H9 (cell line): Measurements from ENCODE around the gene PADI4. TPM values are rescaled to one million over a fixed set of nuclear protein-coding genes. Genes with fewer than 3 reads are reported as not detected.
"Not testable (repeated sequence)": the region's sequence is repeated elsewhere in the genome, so short reads cannot be mapped to it uniquely, and the experiment has no call there.

Experiments used
- DNase-seq: peaks from one replicate; pipeline ENCODE4 v3.0.0-alpha.2; 2017
- H2AFZ ChIP-seq: one replicate; pipeline ENCODE4 v1.6.1; 2013; ENCODE audit warnings: mild to moderate bottlenecking, low read length, control low read depth, moderate library complexity
- H2AK5ac ChIP-seq: 2 replicates; pipeline ENCODE4 v1.6.1; 2013; ENCODE audit warnings: low read length, control low read depth, mixed read lengths; ENCODE audit not compliant: insufficient read length
- H2BK120ac ChIP-seq: one replicate; pipeline ENCODE4 v1.6.1; 2013; ENCODE audit warnings: low read depth, mild to moderate bottlenecking, low read length, control low read depth, inconsistent platforms; ENCODE audit not compliant: poor library complexity, severe bottlenecking
- H2BK12ac ChIP-seq: 2 replicates; pipeline ENCODE4 v1.6.1; 2013; ENCODE audit warnings: low read length, control low read depth, mixed read lengths, low read depth; ENCODE audit not compliant: insufficient read length
- H2BK15ac ChIP-seq: 2 replicates; pipeline ENCODE4 v1.6.1; 2013; ENCODE audit warnings: low read depth, low read length, control low read depth
- H2BK20ac ChIP-seq: one replicate; pipeline ENCODE4 v1.6.1; 2013; ENCODE audit warnings: low read depth, mild to moderate bottlenecking, low read length, control low read depth, inconsistent platforms; ENCODE audit not compliant: poor library complexity, severe bottlenecking
- H2BK5ac ChIP-seq: 2 replicates; pipeline ENCODE4 v1.6.1; 2013; ENCODE audit warnings: low read length, control low read depth, mixed read lengths; ENCODE audit not compliant: insufficient read length
- H3K14ac ChIP-seq: 2 replicates; pipeline ENCODE4 v1.6.1; 2013; ENCODE audit warnings: low read length, control low read depth; ENCODE audit not compliant: insufficient read depth
- H3K18ac ChIP-seq: 2 replicates; pipeline ENCODE4 v1.6.1; 2013; ENCODE audit warnings: low read depth, mild to moderate bottlenecking, mixed read lengths, low read length, control low read depth; ENCODE audit not compliant: insufficient read length
- H3K23ac ChIP-seq: 2 replicates; pipeline ENCODE4 v1.6.1; 2013; ENCODE audit warnings: low read length, control low read depth, mixed read lengths, low read depth; ENCODE audit not compliant: insufficient read length
- H3K23me2 ChIP-seq: 2 replicates; pipeline ENCODE4 v1.6.1; 2013; ENCODE audit warnings: low read depth, mild to moderate bottlenecking, mixed read lengths, low read length, control low read depth; ENCODE audit not compliant: insufficient read length, poor library complexity, severe bottlenecking
- H3K27ac ChIP-seq: 2 replicates; pipeline ENCODE4 v1.5.1; 2013; ENCODE audit warnings: low read length, control low read depth, mixed read lengths, low read depth; ENCODE audit not compliant: insufficient read length
- H3K27me3 ChIP-seq: 2 replicates; pipeline ENCODE4 v1.6.1; 2013; ENCODE audit warnings: low read length, control low read depth, inconsistent platforms; ENCODE audit not compliant: insufficient read depth
- H3K4ac ChIP-seq: 2 replicates; pipeline ENCODE4 v1.6.1; 2013; ENCODE audit warnings: low read depth, mild to moderate bottlenecking, control low read depth, inconsistent platforms, low read length, moderate library complexity
- H3K4me1 ChIP-seq: 2 replicates; pipeline ENCODE4 v1.6.1; 2013; ENCODE audit warnings: low read length, control low read depth, inconsistent platforms; ENCODE audit not compliant: insufficient read depth
- H3K4me2 ChIP-seq: 2 replicates; pipeline ENCODE4 v1.6.1; 2013; ENCODE audit warnings: low read length, control low read depth, mixed read lengths; ENCODE audit not compliant: insufficient read length, insufficient read depth
- H3K56ac ChIP-seq: 2 replicates; pipeline ENCODE4 v1.6.1; 2013; ENCODE audit warnings: low read depth, mild to moderate bottlenecking, mixed read lengths, low read length, control low read depth; ENCODE audit not compliant: insufficient read length
- H3K79me1 ChIP-seq: 2 replicates; pipeline ENCODE4 v1.6.1; 2013; ENCODE audit warnings: low read depth, mild to moderate bottlenecking, moderate library complexity, low read length, control low read depth, inconsistent platforms; ENCODE audit not compliant: insufficient read depth, poor library complexity, severe bottlenecking
- H3K79me2 ChIP-seq: 2 replicates; pipeline ENCODE4 v1.6.1; 2013; ENCODE audit warnings: low read length, control low read depth, inconsistent platforms; ENCODE audit not compliant: insufficient read depth
- H3K9ac ChIP-seq: 2 replicates; pipeline ENCODE4 v1.6.1; 2013; ENCODE audit warnings: low read length, control low read depth, mixed read lengths; ENCODE audit not compliant: insufficient read length; ENCODE audit errors: extremely low read depth
- H3K9me3 ChIP-seq: one replicate; pipeline ENCODE4 v1.6.1; 2013; ENCODE audit warnings: low read depth, low read length, inconsistent platforms; ENCODE audit not compliant: control insufficient read depth
- H3T11ph ChIP-seq: one replicate; pipeline ENCODE4 v1.6.1; 2013; ENCODE audit warnings: mild to moderate bottlenecking, low read length, control low read depth, inconsistent platforms
- H4K20me1 ChIP-seq: one replicate; pipeline ENCODE4 v1.6.1; 2013; ENCODE audit not compliant: control insufficient read depth, insufficient read length, insufficient read depth
- H4K5ac ChIP-seq: 2 replicates; pipeline ENCODE4 v1.6.1; 2013; ENCODE audit warnings: low read depth, mild to moderate bottlenecking, mixed read lengths, low read length, control low read depth; ENCODE audit not compliant: insufficient read length
- H4K8ac ChIP-seq: replicated peaks from 2 replicates; pipeline ENCODE4 v1.6.1; 2013; ENCODE audit warnings: low read length, control low read depth, mixed read lengths, low read depth; ENCODE audit not compliant: insufficient read length
- H4K91ac ChIP-seq: 2 replicates; pipeline ENCODE4 v1.6.1; 2013; ENCODE audit warnings: low read depth, mild to moderate bottlenecking, moderate library complexity, mixed read lengths, low read length, control low read depth; ENCODE audit not compliant: insufficient read length
- H3K27ac Mint-ChIP-seq, 3 experiments: 2 replicates in 2 of 3; 3 replicates in 1 of 3; pipeline ENCODE4 v1.8.0; 2020 to 2021; ENCODE audit warnings: mixed read lengths in 3 of 3, mild to moderate bottlenecking in 1 of 3, moderate library complexity in 1 of 3
- H3K27me3 Mint-ChIP-seq: 2 replicates; pipeline ENCODE4 v1.8.0; 2021; ENCODE audit warnings: low read depth, mild to moderate bottlenecking, moderate library complexity, mixed read lengths
- H3K36me3 Mint-ChIP-seq, 3 experiments: 2 replicates in 2 of 3; 3 replicates in 1 of 3; pipeline ENCODE4 v1.8.0; 2020 to 2021; ENCODE audit warnings: low read depth in 3 of 3, mixed read lengths in 3 of 3; ENCODE audit not compliant: insufficient read depth in 1 of 3
- H3K4me1 Mint-ChIP-seq, 2 experiments: 2 replicates each; pipeline ENCODE4 v1.8.0; 2020; ENCODE audit warnings: mixed read lengths in 2 of 2
- H3K4me3 Mint-ChIP-seq, 2 experiments: 2 replicates in 1 of 2; 3 replicates in 1 of 2; pipeline ENCODE4 v1.8.0; 2020 to 2021; ENCODE audit warnings: mild to moderate bottlenecking in 2 of 2, mixed read lengths in 2 of 2, moderate library complexity in 1 of 2
- H3K9me3 Mint-ChIP-seq, 2 experiments: 2 replicates in 1 of 2; 3 replicates in 1 of 2; pipeline ENCODE4 v1.8.0; 2020; ENCODE audit warnings: mild to moderate bottlenecking in 2 of 2, mixed read lengths in 2 of 2, moderate library complexity in 1 of 2
- CTCF ChIP-seq: fragments of 200-600 bp; sonication (generic); conservative IDR thresholded peaks from 3 replicates; pipeline ENCODE4 v1.8.0; 2021; ENCODE audit warnings: antibody characterized with exemption, mild to moderate bottlenecking
- WGBS: extraction: QIAGEN DNeasy Blood & Tissue Kit; methylation state at CpG from one replicate; pipeline ENCODE4 v1.1.7; 2013; ENCODE audit warnings: missing lambda C conversion rate, low lambda C conversion rate, mixed read lengths; ENCODE audit not compliant: insufficient read length; ENCODE audit errors: extremely low coverage; 5-methylcytosine and 5-hydroxymethylcytosine counted together
- total RNA-seq: library from RNA; stranded (reverse); gene quantifications from 2 replicates; pipeline ENCODE4 v1.2.1, GENCODE V29; 2021

Gene PADI4
- total RNA-seq, 1 experiment from 2014 or later, result 0.13 TPM

GRCh38 chr1:17319561-17320350 lies 11.8 kb downstream of the PADI4 start:
- H3K4me2 ChIP-seq, result no peak overlapping the region
- WGBS, result no CpG with 5 or more reads among the region's 11 CpGs
- H3K9me3 ChIP-seq, result no peaks in the 10 kb centered on the region
- no peak overlapping the region for H2BK12ac ChIP-seq
- no peak overlapping the region for H4K91ac ChIP-seq
- no peak overlapping the region for H3K27ac Mint-ChIP-seq
- no peak overlapping the region for H2BK20ac ChIP-seq
- H3T11ph ChIP-seq, result no peak overlapping the region
- H3K79me2 ChIP-seq, result no peaks in the 10 kb centered on the region
- no peak overlapping the region for H3K18ac ChIP-seq
- H3K27ac ChIP-seq, result no peak overlapping the region
- H2AK5ac ChIP-seq, result no peak overlapping the region
- no peak overlapping the region for H3K4me3 Mint-ChIP-seq
- DNase-seq, result no peak
- no peak overlapping the region for H2BK120ac ChIP-seq
- H3K4me1 Mint-ChIP-seq, result peaks cover 24 to 28% of the 10 kb centered on the region in 2 experiments
- no peak overlapping the region for H3K56ac ChIP-seq
- H3K27me3 Mint-ChIP-seq, result no peaks in the 10 kb centered on the region; the same call in 1 of the 2 replicates
- H3K23me2 ChIP-seq, result no peaks in the 10 kb centered on the region
- H2BK15ac ChIP-seq, result no peak overlapping the region
- no peak overlapping the region for H3K9ac ChIP-seq
- H3K14ac ChIP-seq, result no peak overlapping the region
- H3K79me1 ChIP-seq, result no peaks in the 10 kb centered on the region
- peaks cover 5% of the 10 kb centered on the region in 2 experiments; a peak in 3 of 5 replicates for H3K9me3 Mint-ChIP-seq
- H4K5ac ChIP-seq, result no peak overlapping the region
- no peak overlapping the region for H2AFZ ChIP-seq
- H3K4me1 ChIP-seq, result peaks cover 3% of the 10 kb centered on the region; the same call in 1 of the 2 replicates
- H4K20me1 ChIP-seq, result no peaks in the 10 kb centered on the region
- no peak overlapping the region for H4K8ac ChIP-seq
- H2BK5ac ChIP-seq, result no peak overlapping the region
- H3K27me3 ChIP-seq, result no peaks in the 10 kb centered on the region
- H3K36me3 Mint-ChIP-seq, result peaks cover 0 to 3% (median 0%) of the 10 kb centered on the region in 3 experiments; a peak in 1 of 7 replicates
- H3K4ac ChIP-seq, result no peak overlapping the region
- TF ChIP-seq CTCF, result no peak
- H3K23ac ChIP-seq, result no peak overlapping the region

GRCh38 chr1:17321857-17322390 lies 13.9 kb downstream of the PADI4 start:
- H3K9me3 Mint-ChIP-seq, H3K4me2 ChIP-seq, H3K36me3 Mint-ChIP-seq: not testable (repeated sequence)

More at GRCh38 chr1:17321857-17322390, 13.9 kb downstream of the PADI4 start:
- 100% methylated on average over 1 of the region's 6 CpGs for WGBS
- H2BK120ac ChIP-seq, H4K20me1 ChIP-seq, DNase-seq, H3K27ac ChIP-seq, H3K23ac ChIP-seq, H2BK12ac ChIP-seq, H3K56ac ChIP-seq, H3K4me3 Mint-ChIP-seq, H4K5ac ChIP-seq, H3K27me3 ChIP-seq, H2AFZ ChIP-seq, H3K9ac ChIP-seq, H2BK5ac ChIP-seq, H2BK20ac ChIP-seq, H3K79me2 ChIP-seq, H3K18ac ChIP-seq, H3K23me2 ChIP-seq, H3K4me1 ChIP-seq, H2AK5ac ChIP-seq, H3K4ac ChIP-seq, H3K14ac ChIP-seq, H4K8ac ChIP-seq, H3K9me3 ChIP-seq, H3T11ph ChIP-seq, H4K91ac ChIP-seq, H3K79me1 ChIP-seq, H3K27me3 Mint-ChIP-seq, H2BK15ac ChIP-seq, H3K27ac Mint-ChIP-seq: not testable (repeated sequence)
- peaks cover 11 to 15% of the 10 kb centered on the region in 2 experiments for H3K4me1 Mint-ChIP-seq
